HuH-7.5 (cell line): ENCODE measurements around the gene LATS2.
"Not testable (repeated sequence)": the region's sequence is repeated elsewhere in the genome, so short reads cannot be mapped to it uniquely, and the experiment has no call there.

ENCODE experiments used
- DNase-seq: peaks from one replicate; pipeline ENCODE4 v3.0.0; 2011; ENCODE audit warnings: low spot score

LATS2 gene

DNA sequence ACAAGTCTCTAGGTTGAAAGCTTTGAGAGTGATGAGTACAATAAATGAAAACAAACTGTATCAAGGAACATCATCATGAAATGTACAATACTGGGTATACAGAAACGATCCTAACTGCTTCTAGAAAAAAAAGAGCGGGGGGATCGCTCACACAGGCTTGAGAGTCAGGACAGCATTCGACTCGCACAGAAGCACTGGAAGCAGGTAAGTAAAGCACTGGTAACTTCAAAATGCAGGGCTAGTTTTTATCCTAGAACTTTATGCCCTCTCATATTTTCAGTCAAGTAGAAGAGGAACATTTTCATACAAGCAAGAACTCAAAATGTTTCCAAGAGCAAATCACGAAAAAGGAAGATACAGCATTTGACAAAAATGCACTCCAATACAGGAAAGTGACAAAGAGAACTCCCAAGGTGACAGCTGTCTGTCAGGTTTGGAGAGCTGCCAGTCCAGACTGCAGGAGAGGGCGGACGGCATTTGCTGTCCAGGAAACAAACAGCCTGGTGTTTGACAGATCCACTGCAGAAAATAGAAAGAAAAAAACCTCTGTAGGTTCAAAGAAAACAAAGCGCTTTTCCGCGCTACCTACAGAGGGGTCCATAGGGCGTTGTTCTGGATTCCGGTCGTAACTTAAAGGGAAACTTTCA lies 100.6 kb downstream of the LATS2 start:
- no peak for DNase-seq

DNA sequence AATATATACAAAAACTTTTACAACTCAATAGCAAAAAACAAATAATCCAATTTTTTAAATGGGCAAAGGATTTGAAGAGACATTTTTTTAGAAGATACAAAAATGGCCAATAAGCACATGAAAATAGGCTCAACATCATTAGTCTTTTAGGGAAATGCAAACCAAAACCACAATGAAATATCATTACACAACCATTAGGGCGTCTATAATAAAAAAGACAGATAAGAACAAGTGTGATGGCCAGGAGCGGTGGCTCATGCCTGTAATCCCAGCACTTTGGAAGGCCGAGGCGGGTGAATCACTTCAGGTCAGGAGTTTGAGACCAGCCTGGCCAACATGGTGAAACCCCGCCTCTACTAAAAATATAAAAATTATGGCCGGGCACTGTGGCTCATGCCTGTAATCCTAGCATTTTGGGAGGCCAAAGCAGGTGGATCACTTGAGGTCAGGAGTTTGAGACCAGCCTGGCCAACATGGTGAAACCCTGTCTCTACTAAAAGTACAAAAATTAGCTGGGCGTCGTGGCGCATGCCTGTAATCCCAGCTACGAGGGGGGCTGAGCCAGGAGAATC lies 104.3 kb downstream of the LATS2 start:
- DNase-seq, result not testable (repeated sequence)

DNA sequence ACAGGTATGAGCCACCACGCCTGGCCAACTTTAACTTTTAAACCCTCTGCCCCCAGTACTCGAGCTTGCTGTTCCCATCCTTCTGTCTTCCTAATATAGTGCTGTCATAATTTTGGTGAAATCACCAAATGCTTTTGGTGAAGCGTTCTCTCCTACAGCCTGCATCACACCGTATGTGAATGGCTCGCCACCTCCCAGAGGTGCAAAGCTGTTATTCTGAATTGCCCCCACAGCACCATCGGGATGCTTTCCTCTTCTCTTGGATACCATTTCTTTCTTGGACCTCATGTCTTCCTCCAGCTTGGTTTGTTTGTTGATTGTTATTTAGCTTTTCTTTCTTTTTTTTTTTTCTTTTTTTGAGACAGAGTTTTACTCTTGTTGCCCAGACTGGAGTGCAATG lies 105.9 kb downstream of the LATS2 start:
- DNase-seq, result no peak

DNA sequence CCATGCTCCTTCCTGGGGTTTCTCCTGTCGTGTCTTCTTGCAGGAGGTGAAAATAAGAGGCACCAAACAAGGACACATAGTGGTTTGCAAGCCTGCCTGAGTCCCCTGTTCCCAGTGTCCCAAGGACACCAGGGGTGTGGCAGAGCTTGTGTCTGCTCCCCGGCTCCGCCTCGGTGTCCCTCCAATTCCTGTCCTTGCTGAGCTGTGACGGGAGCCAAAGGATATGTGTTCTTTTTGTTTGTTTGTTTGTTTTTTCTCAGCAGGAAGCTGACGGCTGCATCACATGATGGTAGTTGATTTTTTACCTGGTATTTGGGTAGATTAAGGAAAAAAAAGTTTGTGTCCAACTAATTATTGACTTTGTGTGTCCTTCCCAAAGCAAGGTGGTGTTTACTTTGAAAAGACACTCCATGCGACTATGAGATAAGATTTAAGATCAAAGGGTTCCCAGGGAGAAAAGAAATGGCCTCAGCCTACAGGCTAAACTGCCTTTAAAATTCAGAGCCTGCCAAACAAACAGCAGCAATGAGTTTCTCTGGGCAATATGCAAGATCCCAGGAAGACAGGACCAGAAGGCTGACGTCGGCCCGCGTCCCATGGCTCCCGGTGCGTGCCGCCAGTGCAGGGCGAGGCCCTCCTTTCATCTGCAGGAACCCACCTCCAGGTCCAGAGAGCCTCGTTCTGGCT lies 108.0 kb downstream of the LATS2 start:
- peak; percentile 37 for DNase-seq

DNA sequence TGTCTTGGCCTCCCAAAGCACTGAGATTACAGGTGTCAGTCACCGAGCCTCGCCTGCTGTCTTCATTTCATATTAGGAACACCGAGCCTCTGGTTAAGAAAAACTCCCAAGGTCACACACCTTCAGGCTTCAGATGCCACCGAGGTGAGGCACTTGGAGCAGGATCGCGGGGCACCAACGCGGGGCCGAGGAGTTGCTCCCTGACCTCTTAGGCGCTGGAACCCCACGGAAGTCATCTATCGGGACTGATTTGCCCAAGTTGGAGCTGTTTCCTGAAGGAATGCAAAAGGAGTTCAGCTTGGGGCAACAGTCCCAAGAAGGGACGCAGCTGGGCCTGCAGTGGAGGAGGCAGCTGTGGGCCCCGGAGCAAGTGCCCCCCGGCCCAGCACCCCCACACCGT lies 108.5 kb downstream of the LATS2 start:
- no peak for DNase-seq

DNA sequence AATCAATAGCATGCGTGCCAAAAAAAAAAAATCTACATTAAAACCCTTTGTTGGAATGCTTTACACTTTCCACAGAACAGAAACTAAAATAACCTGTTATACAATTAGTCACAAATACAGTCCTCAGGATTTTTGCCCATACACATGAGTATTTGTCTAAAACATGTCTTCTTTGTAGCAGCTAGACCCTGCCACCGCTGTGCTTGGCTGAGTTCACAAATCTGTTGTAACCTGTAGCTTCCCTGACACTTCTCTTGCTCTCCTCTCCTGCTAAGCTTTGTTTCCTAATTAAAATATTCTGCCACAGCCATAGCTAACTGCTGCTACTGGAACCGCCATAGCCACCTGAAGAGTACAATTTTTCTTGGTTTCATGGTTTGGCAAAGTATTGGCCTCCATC lies 113.4 kb downstream of the LATS2 start:
- not testable (repeated sequence) for DNase-seq

DNA sequence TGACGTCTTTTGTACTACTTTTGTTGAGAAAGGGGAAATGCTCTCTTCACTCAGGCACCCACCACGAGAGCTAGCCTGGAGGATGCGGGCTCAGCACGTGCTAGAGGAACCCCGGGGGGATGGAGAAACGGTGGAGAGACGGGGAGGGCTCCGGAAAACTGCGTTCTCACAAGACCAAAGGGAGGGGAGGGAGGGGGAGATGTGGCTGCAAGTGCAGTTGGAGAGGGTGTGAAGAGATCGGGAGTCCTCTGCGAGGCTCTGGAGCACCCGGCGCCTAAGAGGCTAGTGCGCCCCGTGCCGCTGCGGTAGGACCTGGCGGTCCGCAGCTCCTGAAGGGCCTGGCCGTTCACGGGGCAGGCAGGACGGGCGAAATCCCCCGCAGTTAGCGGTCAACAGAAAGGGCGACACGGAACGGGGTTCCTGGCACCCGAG lies 115.4 kb downstream of the LATS2 start:
- DNase-seq, result no peak

DNA sequence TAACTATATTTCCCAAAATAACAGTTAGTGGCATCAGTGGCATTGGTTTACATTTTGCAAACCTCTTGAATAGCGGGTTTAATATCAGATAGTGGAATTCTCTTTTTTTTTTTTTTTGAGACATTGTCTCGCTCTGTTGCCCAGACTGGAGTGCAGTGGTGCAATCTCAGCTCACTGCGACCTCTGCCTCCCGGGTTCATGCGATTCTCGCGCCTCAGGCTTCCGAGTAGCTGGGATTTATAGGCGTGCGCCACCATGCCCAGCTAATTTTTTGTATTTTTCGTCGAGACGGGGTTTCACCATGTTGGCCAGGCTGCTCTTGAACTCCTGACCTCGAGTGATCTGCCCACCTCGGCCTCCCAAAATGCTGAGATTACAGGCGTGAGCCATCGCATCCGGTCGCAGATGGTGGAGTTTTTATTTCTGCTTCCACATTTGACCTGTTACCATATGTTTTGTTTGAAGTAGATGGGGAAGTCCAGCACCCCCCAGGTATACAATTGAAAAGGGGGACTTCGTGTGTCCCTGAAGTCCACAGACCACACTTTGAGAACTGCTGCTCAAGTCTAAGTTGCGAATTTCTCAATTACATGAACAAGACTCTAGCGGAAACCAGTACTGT lies 118.3 kb downstream of the LATS2 start:
- no peak for DNase-seq

DNA sequence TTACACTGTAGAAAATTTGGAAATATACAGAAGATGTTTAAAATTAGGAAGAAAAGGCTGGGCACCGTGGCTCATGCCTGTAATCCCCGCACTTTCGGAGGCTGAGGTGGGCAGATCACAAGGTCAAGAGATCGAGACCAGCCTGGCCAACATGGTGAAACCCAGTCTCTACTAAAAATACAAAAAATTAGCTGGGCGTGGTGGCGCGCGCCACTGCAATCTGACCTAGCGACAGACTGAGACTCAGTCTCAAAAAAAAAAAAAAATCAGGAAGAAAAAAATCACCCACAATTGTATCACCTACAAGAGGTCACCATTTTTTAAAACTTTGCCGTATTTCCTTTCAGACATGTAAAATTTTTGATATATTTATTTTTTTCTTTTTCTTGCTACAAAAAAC lies 120.9 kb downstream of the LATS2 start:
- not testable (repeated sequence) for DNase-seq

DNA sequence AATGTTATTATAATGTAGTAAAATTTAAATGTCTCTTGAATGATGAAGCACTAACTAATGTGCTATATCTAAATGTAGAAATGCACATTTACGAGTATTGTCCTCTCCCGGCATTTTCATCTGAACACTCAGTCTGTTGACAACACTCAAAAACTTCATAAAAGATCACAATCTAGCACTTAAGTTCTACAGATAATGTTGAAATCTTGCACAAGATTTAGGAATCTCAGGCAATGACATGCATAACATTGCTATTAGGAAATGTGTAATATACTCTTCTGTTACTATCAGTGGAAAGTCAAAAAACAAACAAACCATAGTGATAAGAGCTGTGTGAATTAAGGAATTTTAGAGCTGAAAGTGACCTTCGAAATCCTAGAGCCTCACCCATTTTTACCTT lies 121.3 kb downstream of the LATS2 start:
- DNase-seq, result peak; percentile 28

DNA sequence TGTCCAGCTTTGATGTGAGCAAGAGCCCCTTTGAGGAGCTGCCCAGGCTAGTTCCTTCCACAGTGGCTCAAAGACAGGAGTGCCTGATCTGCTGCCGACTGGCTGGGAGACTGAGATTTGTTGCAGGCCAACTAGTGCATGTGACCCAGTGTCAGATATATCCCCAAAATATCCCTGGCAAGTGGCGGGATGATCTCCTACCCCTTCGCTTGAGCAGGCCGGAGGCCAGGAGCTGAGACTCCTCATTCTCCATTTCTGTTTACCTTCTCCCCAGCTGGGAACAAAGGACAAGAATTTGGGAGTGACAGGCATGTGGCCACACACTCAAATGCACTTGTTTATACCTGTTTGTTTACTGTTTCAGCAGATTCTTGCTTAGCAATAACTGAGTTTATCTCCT lies 121.7 kb downstream of the LATS2 start:
- no peak for DNase-seq

DNA sequence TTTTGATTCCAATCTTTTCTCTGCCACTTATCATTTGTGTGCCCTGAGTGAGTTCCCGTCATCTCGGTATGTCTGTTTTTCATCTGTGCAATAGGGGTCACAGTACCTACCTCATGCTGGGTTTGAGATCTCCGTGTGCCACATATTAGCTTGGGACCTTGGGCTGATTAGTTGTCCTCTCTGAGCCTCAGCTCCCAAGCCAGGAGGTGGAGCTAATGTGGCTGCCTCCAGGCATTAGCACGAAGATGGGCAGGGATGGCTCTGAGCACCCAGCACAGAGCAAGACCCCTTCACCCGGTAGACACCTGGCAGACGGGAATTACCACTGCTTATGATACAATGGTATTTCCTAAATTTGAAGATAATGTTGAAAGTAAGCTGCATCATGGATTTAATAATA lies 123.1 kb downstream of the LATS2 start:
- no peak for DNase-seq

DNA sequence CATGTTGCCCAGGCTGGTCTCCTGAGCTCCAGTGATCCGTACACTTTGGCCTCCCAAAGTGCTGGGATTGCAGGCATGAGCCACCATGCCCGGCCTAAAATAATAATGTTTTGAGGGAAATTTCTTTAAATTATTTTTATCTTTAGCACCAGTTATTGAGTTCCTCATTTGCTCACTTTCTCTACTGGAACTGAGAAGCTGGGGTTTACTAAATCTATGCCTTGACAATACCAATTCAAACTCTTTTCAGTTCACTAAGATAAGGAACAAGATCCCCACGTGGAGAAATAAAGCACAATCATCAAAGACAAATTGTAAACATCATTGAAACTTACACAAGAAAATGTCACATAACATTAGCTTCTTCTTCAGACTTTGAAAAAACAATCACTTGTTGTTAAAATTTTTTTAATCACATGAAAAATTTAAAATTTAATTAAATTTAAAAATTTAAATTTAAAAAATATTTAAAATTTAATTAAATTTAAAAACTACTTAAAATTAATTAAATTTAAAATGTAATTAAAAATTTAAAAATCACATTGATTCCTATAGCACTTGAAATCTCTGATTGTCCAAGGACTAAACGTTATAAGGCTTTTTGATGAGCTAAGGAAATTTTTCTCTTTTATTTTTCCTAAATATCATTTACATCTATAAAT lies 133.7 kb downstream of the LATS2 start:
- no peak for DNase-seq

DNA sequence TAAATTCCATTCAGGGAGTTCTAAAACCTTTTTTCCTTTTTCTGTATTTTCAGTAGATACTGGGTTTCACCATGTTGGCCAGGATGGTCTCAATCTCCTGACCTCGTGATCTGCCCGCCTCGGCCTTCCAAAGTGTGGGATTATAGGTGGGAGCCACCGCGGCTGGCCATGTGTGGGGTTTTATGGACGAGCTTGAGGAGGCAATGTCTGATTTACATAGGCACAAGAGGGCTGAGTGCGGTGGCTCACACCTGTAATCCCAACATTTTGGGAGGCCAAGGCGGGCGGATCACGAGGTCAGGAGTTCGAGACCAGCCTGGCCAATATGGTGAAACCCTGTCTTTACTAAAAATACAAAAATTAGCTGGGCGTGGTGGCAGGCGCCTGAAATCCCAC lies 136.0 kb downstream of the LATS2 start:
- not testable (repeated sequence) for DNase-seq

DNA sequence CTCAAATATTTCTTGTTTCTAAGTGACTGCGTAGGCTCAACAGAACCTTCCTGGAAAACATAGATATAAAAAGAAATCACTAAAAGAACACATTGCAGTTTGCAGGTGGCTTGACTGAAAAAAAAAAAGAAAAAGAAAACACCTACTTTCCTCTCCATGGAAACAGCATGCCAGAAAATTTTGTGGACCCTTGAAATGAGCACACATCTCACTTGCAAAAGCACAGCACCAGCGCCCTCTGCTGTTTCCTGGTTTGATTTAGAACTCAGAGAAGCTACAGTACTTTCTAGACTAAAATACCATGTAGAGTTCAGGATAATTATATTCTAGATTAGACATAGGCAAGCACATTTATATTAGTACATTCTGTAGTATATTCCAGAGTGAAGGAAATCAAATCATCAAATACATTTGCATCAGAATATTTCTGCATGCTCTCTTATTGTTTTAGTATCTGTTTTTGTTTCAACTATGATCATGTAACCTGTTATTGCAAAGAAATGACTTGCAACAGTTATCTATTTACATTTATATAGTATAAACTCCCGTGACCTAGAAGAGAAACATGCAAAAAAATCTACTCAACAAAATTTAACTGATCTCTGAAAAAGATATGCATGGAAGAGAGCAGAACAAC lies 136.5 kb downstream of the LATS2 start:
- DNase-seq, result peak; percentile 31

DNA sequence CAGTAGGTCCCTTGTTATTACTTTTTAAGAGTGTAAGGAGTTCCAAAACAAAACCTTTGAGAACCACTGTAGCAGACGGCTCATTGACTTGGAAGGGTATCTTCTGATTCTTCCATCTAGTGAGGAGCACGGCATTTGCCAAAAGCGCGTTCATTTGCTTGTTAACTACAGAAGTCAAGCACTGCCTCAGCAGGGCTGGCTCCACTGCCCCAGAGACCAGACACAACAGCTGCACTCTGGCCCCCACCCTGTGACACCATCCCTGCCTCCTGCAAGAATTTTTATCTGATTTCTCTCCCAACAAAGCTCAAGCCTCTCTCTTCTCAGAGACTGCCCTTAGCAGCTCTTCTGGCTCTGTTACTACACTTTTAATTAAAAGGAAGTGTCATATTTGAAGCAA lies 138.1 kb downstream of the LATS2 start:
- no peak for DNase-seq
